Measurements from ENCODE around the gene NOXA1.

NOXA1 gene

DNA sequence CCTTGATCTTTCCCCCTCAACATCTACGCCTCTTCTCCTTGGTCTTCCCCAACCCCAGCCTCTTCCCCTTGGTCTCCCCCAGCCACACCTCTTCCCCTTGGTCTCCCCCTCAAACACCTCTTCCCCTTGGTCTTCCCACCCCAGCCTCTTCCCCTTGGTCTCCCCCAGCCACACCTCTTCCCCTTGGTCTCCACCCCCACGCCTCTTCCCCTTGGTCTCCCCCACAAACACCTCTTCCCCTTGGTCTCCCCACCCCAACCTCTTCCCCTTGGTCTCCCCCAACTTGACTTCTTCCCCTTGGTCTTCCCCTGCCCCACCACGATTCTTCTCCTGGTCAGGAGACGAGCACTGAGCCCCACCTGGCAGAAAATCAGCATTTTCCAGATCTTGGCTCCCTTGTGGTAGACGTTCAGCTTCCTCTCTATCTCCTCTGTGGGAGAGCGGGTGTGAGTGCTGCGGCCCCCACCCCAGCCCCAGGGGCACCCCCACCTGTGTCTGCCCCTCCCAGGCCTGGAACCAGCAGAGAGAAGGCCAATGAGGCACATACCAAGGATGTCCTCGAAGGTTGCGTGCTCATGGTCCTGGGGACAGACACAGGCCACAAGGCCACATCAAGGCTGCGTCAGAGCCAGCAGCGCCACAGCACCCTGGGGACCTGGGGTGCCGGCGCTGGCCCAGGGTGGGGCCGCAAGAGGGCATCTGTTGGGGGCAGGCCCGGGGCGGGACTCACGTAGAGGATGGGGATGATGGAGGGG, 29.0 kb downstream of the NOXA1 start:
- no peak for DNase-seq (ENCODE audit: extremely low read depth, low read depth)
- H3K4me3 ChIP-seq (replicated peaks; ENCODE audit: low read depth, low read length), result no peak overlapping the region
- TF ChIP-seq, protein P1, sequence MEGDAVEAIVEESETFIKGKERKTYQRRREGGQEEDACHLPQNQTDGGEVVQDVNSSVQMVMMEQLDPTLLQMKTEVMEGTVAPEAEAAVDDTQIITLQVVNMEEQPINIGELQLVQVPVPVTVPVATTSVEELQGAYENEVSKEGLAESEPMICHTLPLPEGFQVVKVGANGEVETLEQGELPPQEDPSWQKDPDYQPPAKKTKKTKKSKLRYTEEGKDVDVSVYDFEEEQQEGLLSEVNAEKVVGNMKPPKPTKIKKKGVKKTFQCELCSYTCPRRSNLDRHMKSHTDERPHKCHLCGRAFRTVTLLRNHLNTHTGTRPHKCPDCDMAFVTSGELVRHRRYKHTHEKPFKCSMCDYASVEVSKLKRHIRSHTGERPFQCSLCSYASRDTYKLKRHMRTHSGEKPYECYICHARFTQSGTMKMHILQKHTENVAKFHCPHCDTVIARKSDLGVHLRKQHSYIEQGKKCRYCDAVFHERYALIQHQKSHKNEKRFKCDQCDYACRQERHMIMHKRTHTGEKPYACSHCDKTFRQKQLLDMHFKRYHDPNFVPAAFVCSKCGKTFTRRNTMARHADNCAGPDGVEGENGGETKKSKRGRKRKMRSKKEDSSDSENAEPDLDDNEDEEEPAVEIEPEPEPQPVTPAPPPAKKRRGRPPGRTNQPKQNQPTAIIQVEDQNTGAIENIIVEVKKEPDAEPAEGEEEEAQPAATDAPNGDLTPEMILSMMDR (IDR thresholded peaks at IDR 0.05; ENCODE audit: low read depth, low read length, missing control alignments), result no peak

DNA sequence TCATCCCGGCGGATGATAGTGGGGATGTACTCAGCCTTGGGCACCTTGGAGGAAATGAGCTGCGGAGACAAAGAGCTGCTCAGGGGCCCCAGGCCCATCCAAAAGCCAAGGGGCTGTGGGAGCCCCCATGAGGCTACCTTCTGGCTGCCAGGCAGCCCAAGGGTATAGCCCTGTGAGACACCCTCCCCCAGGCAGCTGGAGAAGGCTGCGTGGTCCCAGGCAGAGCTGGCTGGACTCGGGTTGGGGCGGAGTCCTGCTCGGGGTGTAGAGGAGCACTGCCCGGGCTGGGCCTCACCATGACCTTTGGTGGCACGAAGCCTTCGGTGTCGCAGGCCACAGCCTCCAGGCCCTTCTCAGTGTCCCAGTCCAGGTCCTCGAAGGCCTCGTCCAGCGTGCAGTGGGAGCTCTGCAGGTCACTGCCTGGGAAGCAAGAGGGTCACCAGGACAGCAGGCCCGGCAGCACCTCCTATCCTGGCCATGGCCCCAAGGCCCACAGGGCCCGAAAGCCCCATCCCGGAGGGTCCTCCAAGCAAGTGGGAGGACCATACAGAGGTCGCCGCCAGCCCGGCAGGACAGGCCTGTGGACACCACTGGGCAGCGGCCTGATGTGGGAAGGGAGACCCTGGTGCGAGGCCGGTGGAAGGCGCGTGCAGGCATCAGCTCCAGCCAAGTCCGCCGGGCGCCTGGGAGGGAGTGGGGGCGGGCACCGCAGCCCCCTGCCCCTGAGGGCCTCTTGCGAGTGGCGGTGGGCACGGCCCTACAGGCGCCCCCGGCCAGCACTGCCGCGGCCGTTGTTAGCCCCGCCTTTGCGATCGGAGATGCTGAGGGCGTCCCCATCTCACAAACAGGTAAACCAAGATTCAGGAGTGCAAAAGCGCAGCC, 29.8 kb downstream of the NOXA1 start:
- TF ChIP-seq, protein P1 (IDR thresholded peaks at IDR 0.05; ENCODE audit: low read depth, low read length, missing control alignments), result no peak
- no peak for DNase-seq (ENCODE audit: extremely low read depth, low read depth)
- no peak overlapping the region for H3K4me3 ChIP-seq (replicated peaks; ENCODE audit: low read depth, low read length)

DNA sequence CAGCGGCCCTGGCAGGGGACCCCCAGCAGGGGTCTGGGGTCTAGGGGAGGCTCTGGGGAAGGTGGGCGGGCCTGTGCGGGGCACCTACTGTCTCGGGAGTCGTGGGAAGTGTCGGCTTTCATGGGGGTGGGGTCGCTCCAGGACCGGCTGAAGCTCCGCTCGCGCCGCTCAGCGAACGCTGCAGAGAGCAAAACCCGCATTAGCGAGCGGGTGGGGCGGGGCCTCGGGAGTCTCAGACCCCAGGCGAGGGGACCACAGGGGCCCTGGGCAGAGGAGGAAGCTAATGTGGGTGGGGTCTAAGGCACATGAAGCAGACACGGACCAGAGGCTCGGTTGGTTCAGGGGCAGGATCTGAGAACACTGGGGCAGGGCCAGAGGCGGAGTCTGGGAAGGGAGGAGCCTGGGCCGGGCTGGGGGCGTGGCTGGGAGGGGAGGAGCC, 30.5 kb downstream of the NOXA1 start:
- TF ChIP-seq, protein P1 (IDR thresholded peaks at IDR 0.05; ENCODE audit: low read depth, low read length, missing control alignments), result no peak
- no peak overlapping the region for H3K4me3 ChIP-seq (replicated peaks; ENCODE audit: low read depth, low read length)
- DNase-seq (ENCODE audit: extremely low read depth, low read depth), result no peak

DNA sequence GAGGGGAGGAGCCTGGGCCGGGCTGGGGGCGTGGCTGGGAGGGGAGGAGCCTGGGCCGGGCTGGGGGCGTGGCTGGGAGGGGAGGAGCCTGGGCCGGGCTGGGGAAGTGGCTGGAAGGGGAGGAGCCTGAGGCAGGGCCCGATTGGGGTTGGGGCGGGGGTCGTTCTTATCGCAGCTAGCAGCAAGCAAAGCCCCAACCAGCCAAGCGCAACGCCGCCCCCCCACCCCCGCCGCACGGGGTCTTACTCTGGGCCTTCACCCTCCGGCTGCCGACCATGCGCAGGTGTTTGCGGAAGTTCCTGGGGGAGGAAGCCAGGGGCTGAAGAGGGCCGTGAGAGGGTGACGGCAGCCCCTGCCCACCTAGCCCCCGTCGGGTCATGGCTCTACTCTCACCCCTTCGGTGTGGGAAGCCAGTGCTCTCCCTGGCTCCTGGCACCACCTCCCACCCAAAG, 31.0 kb downstream of the NOXA1 start:
- TF ChIP-seq, protein P1 (IDR thresholded peaks at IDR 0.05; ENCODE audit: low read depth, low read length, missing control alignments), result no peak
- H3K4me3 ChIP-seq (replicated peaks; ENCODE audit: low read depth, low read length), result no peak overlapping the region

DNA sequence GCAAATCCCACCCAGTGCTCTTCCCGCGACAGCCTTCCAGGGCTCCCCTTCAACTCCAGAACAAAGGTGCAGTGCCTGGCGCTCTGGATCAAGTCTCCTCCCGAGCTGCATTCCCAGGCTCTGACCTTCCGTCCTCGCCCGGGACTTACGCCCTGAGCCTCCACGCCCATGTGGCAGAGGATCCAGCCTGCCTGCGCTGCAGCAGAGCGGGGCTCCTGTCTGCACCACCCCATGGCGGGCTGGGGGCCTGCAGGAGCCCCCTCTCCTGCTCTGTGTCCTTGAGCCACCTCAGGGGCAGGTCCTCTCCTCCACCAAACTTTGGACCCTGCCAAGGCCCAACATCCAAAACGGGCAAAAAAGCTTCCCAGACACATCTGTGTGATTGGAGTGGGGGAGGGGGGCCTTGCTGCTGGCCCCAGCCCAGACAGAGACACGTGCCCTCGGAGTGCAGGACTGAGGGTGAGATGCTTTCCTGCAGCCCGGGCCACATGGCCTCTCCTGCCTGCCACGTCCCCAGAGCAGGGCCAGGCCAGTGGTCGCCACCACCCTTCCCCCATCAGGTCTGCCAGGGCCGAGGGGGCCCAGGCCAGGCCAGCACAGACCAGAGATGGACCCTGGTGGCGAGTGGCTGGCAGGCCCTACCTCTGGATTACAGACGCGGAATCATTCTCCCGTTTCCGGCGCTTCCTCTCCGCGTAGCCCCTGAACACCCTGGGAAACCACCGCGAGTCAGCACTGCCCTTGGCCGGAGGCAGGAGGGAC, 31.6 kb downstream of the NOXA1 start:
- DNase-seq (ENCODE audit: extremely low read depth, low read depth), result no peak
- no peak overlapping the region for H3K4me3 ChIP-seq (replicated peaks; ENCODE audit: low read depth, low read length)
- TF ChIP-seq, protein P1 (IDR thresholded peaks at IDR 0.05; ENCODE audit: low read depth, low read length, missing control alignments), result no peak

More for the DNA sequence above, 31.0 kb downstream of the NOXA1 start:
- DNase-seq (ENCODE audit: extremely low read depth, low read depth), result no peak

DNA sequence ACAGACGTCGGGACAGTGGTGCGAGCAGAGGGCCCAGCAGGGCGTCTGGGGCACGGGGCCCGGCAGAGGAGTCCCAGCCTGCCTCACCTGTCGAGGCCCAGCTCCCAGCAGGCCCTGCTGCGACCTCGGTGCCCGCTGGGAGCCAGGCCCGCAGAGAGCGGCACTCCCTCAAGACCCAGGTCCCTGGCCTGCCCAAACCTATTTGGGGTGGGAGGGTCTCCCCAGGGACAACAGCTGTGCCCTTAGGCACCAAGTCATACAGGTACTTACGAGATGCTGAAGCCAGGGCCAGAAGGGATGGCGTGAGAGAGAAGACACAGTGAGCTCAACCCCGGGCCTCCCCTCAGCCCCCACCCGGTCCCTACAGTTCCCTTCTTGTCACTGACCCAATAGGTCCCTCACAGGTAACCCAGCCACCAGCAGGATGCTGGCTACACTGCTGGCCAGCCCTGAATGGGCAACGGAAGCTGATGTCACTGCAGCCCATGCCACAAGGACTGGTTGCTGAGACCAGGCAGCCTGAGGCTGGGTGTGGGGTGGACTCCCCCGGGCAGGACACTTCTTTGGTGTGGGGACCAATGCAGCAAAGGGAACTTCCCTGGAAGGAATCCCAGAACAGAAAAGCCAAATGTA, 32.3 kb downstream of the NOXA1 start:
- TF ChIP-seq, protein P1 (IDR thresholded peaks at IDR 0.05; ENCODE audit: low read depth, low read length, missing control alignments), result no peak
- DNase-seq (ENCODE audit: extremely low read depth, low read depth), result no peak
- H3K4me3 ChIP-seq (replicated peaks; ENCODE audit: low read depth, low read length), result no peak overlapping the region
